HG03066 (cell line): Measurements from ENCODE around the gene PRSS56.

ENCODE experiments used
- ATAC-seq: cut with Tn5 transposase; IDR thresholded peaks from one replicate; pipeline ENCODE4 v1.9.1; 2021; ENCODE audit warnings: low read depth; ENCODE audit not compliant: unreplicated experiment

PRSS56 gene

DNA sequence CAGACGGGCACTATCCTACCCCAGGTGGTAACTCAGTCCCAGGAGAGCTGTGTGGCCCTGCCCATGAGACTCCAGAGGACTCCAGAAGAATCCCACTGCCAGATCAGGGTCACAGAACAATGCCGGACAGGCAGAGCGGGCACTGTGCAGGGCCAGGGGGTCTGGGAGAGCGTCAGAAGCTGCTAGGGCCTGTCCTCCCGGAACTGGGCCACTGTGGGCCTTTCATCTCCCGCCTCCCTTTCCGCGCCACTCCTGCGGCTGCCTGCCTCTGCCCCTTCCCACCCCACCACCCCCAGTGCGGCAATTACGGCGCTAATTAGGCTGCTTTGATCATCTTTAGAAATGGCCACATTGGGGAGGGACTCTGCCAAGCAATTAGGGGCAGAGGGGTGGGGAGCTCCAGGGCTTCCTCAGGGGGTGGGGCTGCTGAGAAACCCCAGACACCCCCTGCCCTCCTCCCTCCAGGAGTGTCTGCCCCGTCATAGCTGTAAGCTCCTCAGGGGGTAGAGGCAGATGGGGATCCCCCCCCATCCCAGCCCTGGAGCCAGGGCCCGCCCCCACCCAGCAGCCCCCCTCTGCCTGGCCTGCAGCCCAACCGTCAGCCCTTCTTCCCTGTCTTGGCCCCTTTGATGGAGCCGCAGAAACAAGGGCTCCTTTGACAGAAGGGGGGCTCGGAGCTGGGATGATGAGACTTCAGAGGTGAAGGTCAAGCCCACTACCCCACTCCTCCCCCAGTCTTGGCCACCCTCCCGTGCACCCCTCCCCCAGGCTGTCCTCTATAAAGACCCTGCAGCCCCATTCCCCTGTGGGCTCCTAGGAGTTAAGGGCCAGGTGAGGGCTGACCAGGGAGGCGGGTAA lies at the start of gene PRSS56:
Gene PRSS56 (plus strand): TSS at position 808 of the 858 bp plus-strand sequence. CDS start 211 bp downstream, outside the sequence.
- ATAC-seq = no peak

DNA sequence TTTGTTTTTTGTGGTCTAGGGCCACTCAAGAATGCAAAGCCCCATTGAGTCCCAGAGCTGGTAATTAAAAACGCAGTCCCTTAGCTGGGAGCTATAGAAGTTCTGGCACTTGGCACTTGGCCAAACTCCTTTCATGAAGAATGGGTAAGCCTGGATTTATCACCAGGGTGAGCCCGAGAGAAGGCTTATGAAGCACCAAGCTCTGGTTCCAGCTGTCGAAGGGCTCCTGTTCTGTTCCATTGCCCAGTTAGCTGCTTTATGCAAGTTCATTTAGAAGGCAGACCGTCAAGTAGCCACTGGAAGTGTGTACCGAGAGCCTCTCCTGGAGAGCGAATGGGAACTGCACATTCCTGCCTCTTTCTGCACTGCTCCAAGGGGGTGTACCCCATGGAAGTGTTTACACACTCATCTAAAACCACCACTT lies 46.7 kb upstream of the PRSS56 start:
- ATAC-seq = no peak

DNA sequence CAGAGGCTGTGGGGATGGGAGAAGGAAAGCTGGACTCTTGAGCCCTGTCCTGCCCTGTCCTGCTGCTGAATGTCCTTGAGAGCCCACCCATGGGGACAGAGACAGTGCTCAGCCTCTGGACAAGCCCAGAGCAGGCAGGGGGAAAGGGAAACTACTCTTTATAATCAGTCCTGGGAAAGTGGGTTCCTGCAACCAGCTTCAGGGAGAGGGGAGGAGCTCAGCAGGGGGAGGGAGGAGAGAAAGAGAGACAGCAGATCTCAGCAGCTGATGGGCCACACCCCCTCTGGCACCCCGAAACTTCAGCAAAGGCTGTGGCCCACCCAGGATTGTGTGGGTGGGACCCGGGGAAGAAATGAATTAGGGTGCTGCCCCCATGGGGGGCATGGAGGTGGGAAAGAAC lies 44.1 kb upstream of the PRSS56 start:
- ATAC-seq = no peak

DNA sequence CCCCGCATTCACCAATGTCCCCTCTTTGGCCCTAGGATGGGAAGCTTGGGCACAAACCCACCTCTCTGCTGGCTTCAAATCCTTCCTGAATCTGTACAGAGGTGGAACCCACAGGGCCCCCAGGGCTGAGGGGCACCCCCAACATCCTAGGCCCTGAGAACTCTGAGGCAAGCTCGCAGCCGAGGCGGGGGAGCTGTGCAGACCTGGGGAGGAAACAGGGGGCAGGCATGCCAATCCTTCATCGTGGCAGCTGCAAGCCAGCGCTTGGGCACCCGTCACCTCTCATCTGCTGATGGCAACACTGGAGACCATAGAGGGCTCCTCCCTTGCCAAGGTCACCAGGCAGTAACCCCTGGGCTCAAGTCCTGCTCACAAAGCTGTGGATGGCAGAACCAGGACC lies 43.4 kb upstream of the PRSS56 start:
- ATAC-seq = no peak

DNA sequence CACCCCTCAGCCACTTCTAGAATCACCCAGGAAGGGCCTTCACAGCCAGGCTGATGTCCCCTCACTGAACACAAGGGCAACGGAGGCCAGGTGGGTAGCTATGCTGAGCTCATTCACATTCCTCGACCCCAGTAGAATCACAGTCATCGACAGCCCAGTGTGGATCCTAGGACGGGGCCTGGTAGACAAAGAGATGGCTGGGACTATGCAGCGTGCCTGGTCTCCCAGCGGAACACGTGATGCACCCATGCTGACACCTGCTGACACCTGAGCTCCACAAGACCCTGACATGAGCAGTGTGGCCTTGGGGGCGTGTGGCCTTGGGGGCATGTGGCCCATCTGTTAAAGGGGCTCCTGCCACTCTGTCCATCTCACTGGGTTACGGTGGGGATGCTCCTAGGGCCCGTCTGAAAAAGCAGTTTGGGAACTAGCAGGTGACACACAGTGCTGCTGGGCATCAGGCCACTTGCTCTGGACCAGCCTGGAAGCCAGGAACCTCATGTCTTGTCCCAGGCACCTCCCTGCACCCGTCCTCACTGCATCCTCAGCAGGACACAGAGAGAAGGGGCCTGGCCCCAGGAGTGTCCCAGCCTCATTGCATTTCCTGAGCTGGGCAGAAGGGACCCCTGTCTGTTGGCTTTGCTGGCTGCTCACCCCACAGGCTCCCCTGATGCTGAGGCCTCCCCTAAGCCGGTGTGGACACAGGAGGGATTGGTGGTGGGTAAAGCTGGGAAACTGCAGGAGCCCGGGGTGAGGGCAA lies 42.3 kb upstream of the PRSS56 start:
- no peak for ATAC-seq

DNA sequence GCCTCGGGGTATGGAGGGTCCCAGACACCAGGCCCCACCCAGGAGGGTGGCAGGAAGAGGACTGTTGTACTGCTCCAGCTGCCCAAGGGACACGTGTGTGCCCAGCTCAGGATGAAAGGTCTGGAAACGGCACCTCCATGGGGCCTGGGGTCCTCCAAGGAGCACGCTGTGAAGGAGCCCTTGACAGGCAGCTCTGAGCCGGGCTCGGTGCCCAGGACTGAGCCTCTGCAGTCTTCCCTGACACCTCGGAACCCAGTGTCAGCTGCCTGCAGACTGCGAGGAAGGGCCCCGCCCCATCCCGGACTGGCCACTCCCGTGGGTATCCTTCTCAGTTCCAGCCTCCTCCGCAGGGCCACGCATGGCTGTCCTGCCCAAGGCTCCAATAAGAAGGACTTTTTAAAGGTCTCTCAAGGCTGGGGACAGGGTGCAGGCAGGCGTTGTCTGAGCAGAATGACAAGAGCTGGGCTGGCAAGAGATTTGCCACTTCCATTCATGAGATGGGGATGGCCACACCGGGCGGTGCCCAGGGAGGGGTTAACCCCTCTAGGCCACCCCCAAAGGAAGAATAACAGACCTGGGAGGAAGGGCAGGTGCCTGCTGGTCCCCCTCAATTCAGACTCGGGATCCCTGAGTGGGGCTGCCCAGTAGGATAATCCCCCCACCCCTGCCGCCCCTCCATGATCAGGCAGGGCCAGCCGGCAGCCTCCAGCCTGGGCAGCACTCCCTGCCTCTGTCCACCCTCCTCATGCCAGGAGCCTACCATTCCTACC lies 41.4 kb upstream of the PRSS56 start:
- ATAC-seq = no peak

DNA sequence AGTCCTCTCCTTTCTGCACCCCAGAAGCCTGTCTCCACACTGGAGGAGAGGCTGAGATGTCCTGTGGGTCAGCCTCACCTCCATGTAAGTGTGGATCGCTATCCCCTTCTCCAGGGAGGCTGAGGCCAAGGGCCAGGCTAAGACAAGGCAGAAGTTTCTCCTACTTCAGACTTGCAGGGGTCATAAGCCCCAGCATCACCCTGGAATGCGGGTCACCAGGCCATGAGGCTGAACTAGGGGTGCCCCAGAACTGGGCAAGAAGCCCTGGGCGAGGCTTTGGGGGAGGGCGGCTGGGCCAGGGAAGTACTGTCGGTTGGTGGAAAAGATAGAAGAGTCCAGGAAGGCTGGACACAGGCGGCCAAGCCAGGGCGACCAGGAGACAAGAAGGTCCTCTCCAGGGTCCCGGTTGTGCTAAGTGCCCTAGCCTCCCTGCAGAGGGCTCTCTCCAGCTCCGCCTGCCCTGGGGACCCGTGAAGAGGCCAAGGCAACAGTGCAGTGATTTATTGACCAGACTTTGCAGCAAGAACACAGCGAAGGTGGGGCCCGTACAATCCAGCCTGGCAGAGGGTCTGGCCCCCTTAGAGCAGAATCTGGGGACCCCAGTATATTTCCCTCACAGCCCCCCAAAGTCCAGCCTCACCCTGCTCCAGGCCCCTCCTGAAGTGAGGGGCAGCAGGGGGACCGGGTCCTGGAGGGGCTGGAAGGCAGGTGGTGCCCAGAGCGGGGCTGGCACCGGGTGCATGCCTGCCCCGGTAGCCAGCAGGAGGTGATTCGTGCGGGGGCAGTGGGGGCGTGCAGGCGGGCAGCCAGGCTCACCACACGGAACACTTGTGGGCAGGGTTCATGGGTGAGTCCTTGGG lies 40.6 kb upstream of the PRSS56 start:
- ATAC-seq = no peak

DNA sequence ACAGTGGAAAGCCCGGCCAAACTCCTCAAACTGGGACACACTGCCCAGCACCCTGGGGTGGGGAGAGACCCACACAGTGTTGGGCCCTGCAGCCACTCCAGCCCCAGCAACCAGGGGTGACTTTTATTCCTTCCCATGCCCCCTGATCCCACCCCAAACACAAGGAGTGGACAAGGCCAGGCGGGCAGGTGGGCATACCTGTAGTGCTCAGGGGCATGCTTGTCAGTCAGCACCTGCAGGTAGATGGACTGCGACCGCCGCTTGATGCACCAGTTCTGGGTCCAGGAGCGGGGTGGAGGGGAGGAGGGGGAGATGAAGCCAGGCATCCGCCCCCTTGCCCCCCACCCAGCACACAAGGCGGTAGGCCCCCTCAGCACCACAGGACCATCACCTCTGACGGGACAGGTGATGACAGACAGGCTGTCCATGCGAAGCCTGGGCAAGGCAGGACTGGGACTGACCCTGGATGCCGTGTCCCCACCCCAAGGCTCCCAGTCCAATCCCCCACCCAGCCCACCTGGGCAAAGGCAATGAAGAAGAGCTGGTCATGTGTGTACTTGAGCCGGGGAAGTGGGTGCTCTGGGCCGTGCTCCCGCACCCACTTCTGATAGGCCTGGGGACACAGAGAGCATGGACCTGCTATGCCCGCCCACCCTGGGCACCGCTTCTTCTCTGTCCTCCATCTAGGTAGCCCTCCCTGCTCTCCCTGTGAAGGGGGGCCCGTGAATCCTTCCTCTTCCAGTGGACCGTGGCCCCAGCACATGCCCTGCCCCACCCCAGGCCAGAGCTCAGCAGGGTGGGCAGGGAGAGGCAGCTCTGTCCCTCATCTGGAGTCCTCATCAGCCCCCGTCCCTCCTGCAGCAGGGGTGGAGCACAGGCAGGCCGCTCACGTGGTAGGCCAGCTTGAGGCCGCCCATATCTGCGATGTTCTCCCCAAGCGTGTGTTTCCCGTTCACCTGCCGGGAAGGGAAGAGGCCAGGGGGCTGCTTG lies 39.7 kb upstream of the PRSS56 start:
- ATAC-seq = no peak

DNA sequence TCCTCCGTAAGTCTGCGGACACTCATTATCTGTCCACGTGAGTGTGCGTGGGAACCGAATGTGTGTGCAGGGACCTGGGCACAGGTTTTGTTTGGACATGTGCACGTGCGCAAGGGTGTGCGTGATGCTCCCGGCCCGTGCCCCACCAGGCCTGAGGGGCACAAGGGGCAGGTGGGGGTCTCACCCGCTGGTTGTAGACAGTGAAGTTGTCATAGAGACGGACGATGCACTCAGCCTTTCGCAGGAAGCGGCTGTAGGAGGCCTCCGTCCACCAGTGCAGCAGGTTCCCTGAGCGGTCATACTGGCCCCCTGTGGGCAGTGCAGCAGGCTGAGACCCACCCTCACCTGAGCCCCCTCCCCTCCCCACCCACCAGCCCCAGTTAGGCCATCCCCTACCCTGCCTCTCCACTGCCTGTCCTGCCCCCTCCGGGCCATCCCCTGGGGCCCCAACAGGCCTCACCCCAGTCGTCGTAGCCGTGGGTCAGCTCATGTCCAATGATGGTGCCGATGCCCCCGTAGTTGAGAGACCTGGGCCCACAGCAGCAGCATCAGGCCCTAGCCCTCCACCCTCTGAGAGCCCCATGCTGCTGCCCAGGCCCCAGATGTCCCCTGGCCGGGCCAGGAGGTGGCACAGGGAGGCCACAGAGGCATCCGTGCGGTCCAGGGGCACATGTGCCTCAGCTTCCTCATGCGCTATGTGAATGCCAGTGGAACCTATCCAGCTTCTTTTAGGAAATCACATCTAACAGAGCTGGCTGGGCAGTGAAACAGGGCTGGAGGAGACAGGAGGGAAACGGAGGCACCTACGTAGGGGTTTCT lies 38.7 kb upstream of the PRSS56 start:
- no peak for ATAC-seq

DNA sequence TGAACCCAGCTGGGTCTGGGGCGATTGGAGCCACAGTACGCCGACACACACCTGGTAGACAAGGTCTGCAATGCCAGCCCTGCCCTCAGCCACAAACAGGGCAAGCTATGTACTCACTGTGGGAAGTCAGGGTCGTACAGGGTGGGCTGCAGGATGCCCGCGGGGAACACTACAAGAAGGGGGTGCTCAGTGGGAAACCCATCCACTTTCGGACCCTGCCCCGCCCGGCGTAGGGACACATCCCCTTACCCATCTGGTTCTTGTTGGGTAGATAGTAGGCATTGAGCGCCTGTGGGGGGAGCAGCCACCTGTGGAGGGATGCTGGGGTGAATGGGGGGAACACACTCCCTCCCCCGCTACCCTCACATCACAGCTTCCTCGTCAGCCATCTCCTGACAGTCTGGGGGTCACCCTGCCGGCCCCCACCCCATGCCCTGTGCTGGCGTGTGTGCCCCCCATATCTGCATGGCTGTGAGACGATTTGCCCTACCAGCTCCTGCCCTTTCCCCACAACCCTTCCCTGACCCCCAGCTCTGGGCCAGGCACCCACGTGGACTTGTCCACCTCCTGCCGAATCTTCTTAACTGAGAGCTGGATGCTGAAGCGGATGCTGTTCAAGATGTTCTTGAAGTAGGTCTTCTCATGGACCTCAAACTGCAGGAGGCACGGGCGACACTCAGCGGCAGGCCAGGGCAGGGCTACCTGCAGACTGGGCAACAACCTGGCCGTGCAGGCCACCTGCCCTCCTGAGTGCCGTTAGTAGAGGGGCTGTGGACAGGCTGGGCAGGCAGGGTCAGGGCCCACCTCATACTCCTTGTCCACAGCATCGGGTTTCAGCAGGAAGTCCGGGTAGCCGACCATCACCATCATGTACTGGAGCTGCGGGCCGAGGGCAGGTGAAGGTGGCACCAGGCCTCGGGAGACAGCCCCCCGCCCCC lies 37.6 kb upstream of the PRSS56 start:
- ATAC-seq = no peak

DNA sequence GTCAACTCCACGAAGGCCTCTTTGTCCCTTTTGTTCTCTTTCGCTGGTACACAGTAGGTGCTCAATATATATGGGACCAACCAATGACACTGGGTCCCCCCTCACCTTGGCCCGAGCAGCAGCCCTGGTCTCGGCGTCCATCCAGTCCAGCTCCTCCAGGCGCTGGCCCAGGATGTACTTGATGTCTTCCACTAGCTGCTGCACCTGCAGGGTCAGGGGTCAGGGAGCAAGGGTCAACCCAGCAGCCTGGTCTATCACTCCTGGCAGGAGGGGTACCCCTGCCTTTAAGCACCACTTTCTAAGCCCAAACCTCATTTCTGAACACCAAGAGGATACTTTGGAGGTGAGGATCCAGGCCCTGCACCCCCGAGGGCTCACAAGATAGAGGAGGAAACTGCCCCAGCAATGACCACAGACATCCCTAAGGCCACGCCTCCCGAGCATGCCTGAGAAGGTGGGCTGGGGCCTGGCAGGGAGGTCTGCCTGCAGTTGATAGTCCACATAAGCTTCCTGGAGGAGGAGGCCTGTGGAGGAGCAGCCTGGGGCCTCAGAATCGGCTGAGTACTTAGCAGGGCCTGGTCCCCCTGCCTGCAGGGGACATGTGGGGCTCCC lies 36.8 kb upstream of the PRSS56 start:
- no peak for ATAC-seq

DNA sequence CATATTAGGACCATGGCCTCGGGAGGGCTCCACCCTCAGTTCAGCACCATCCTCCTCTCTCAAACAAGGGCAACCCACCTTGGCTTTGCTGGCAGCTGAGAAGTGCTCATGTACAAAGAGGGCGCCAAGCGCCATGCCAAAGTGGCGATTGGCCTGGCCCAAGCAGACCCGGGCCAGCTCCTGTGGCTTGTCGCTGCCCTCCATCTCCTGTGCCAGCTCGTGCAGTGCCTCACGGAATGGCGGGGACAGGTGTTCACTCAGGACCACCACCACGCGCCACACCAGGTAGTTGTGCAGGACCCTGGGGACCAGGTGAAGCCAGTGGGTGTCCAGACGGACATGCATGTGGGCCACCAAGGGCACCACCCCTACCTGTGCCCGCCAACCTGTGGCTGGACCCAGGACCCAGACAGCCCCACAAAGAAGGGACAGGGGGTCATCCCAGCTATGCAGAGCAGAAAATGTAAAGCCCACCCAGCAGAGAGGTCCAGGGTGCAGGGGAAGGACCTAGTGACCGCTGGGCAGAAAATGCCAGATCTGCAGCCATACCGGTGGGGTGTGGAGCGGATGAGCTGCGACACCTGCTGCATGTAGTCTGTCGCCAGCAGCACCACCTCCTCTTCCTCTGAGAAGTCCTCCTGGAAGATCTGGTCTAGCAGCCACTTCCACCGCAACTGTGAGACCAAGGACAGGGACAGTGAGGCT lies 36.1 kb upstream of the PRSS56 start:
- ATAC-seq = no peak

DNA sequence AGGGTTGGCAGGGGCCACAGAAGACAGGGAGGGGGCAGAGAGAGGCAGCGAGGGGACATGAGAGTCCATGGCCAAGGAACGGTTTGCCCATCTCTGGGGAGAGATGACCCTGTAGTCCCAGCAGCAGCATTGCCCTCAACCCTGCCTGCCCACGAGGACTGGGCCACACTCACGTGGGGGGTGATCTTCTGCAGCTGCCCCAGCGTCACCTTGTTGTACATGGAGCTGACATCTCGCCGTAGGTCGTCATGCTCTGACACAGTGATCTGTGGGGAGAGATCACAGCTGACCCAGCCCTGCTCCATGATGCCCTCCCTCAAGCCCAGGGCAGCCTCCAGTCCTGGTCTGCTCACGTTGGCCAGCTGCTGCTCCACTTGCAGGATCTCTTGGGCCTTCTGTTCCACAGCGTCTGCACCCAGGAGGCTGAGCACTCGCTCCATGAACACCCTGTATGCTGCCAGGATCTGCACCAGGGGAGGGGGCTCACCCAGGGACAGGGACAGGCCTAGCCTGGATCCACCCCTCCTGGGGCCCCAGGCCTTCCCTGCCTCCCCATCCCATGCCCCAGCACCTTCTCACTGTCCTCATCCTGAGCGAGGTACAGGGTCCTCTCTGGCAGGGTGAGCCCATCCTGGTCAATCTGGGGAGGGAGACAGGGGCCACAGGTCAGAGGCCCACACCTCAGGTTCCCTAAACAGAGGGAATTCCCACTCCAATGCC lies 35.4 kb upstream of the PRSS56 start:
- ATAC-seq = no peak

DNA sequence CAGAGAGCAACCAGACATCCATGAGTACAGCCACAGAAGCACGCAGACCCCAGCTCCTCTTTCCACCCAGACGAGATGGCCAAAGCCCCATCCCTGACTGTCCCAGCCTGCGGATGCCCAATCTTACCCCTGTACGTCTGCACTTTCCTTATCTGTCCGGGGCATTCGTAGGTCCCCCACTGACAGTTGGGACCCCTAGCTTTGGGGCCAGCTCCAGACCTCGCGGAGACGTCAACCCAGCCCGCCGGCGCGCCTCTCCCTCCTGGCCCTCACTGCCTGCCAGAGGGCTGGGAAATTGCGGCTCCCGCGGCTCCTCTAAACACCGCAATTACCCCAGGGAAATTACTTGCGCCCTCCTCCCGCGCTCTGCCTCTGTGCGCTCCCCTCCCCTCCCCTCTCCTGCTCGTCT lies 34.8 kb upstream of the PRSS56 start:
- no peak for ATAC-seq

DNA sequence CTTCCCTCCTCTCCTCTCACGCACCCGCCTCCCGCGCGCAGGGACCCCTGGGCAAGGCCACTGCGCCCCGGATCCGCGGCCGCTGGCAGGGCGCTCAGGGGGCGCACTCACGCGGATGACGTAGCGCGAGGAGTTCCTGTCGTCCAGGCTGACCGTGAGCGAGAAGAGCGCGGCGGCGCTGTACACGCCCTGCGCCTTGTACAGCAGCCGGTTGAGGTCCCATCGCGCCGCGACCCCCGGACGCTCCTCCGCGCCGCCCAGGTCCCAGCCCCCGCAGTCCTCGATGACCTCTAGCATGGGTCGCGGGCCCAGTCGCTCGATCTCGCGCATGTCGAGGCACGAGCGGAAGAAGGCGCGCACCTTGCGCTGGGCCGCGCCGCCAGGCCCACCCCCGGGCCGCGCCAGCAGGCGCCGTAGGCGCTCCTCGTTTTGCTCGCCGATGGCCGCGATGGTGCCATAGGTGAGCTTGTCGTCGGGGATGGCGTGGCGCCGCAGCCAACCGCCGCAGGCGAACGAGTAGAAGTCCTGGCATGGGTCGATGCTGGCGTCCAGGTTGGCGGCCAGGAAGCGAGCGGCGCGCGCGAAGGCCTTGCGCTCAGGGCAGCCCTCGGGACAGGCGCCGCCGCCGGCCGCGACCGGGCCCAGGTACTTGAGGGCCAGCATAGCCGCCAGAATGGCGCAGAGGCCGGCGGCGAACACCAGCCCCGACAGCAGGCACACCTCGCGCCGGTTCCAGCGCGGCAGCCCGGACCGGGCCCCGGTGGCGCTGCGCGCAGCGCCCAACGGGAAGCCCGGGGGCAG lies 34.2 kb upstream of the PRSS56 start:
- no peak for ATAC-seq
